RWPE1 (cell line): ENCODE data around the gene AJAP1.

Experiments
- CTCF ChIA-PET: fragments of 350-600 bp; sonication (Branson Sonifier 250); formaldehyde crosslinking; extraction: SDS; loops from one replicate; lab custom pipeline; 2021; lab: Yijun Ruan, JAX
- POLR2A ChIA-PET: fragments of 400-600 bp; formaldehyde crosslinking; extraction: SDS; loops from one replicate; lab custom pipeline; 2020; ENCODE audit warnings: antibody characterized with exemption; ENCODE audit not compliant: low non-redundant PET; lab: Yijun Ruan, JAX
- DNase-seq: peaks from one replicate; pipeline ENCODE4 v3.0.0; 2012; ENCODE audit warnings: low spot score
- H3K27ac ChIP-seq: fragments of 450-650 bp; 2 replicates; pipeline ENCODE4 v1.5.1; 2017
- CTCF ChIP-seq: fragments of 450-650 bp; conservative IDR thresholded peaks from 2 replicates; pipeline ENCODE4 v1.5.1; 2017; ENCODE audit warnings: low read depth, mild to moderate bottlenecking

Gene AJAP1

GRCh38 chr1:4772294-4773010, 118.0 kb downstream of the AJAP1 start:
- no peak for TF ChIP-seq CTCF
- ChIA-PET POLR2A (no interaction called here), CTCF (interaction anchor here (0.6 to 1.7 kb wide), 2 partner anchors 86 to 116 kb away, joined by 5 to 8 read pairs; no protein-coding TSS in a partner anchor)
- no peak overlapping the region for H3K27ac ChIP-seq
- DNase-seq, result no peak

GRCh38 chr1:4773226-4773625, 118.8 kb downstream of the AJAP1 start:
- CTCF ChIA-PET, result no interaction called here
- H3K27ac ChIP-seq, result no peak overlapping the region
- no peak for TF ChIP-seq CTCF
- POLR2A ChIA-PET, result no interaction called here
- DNase-seq, result no peak

GRCh38 chr1:4775506-4775905, 121.1 kb downstream of the AJAP1 start:
- TF ChIP-seq CTCF, result no peak
- CTCF ChIA-PET, result no interaction called here
- POLR2A ChIA-PET, result no interaction called here
- H3K27ac ChIP-seq, result no peak overlapping the region
- DNase-seq, result no peak

GRCh38 chr1:4778056-4778455, 123.6 kb downstream of the AJAP1 start:
- no peak for TF ChIP-seq CTCF
- POLR2A ChIA-PET, result no interaction called here
- CTCF ChIA-PET, result interaction anchor here (1.1 kb wide), 1 partner anchor 83 kb away, joined by 3 read pairs; no protein-coding TSS in a partner anchor
- no peak overlapping the region for H3K27ac ChIP-seq
- DNase-seq, result no peak

- no peak for DNase-seq
- TF ChIP-seq CTCF, result no peak
- no peak overlapping the region for H3K27ac ChIP-seq
- CTCF ChIA-PET, result no interaction called here
- POLR2A ChIA-PET, result no interaction called here
Measured at GRCh38 chr1:4781646-4782045, 127.2 kb downstream of the AJAP1 start.

- no peak for TF ChIP-seq CTCF
- no peak for DNase-seq
- no peak overlapping the region for H3K27ac ChIP-seq
- ChIA-PET POLR2A (no interaction called here), CTCF (no interaction called here)
Measured at GRCh38 chr1:4784761-4785160, 130.4 kb downstream of the AJAP1 start.
